PFSK-1 (cell line): ENCODE measurements around the gene NCOA5.

ENCODE experiments used
- FOXP2 ChIP-seq: optimal IDR thresholded peaks from 2 replicates; pipeline ENCODE3; 2011; ENCODE audit warnings: borderline replicate concordance, control low read depth, inconsistent platforms; ENCODE audit not compliant: insufficient read depth; ENCODE audit errors: extremely low read length, extremely low read depth
- POLR2AphosphoS5 ChIP-seq: IDR thresholded peaks from 2 replicates; pipeline ENCODE4 v1.6.1; 2012; ENCODE audit warnings: low read depth, mild to moderate bottlenecking, control low read depth, low read length, moderate library complexity
- SIN3A ChIP-seq: IDR thresholded peaks from 2 replicates; pipeline ENCODE4 v1.6.1; 2012; ENCODE audit warnings: mild to moderate bottlenecking, low read length, moderate library complexity, borderline replicate concordance; ENCODE audit not compliant: insufficient read depth
- TAF1 ChIP-seq: IDR thresholded peaks from 2 replicates; pipeline ENCODE4 v1.6.1; 2012; ENCODE audit warnings: low read length, control low read depth, borderline replicate concordance; ENCODE audit not compliant: insufficient read depth
- TF ChIP-seq, protein P1 (sequence below), 2 experiments: IDR thresholded peaks; 2 replicates each; pipeline versions ENCODE4 v1.6.1 to v1.8.0; 2011 to 2012; ENCODE audit warnings: low read depth in 2 of 2, low read length in 2 of 2, control low read depth in 1 of 2, inconsistent platforms in 1 of 2, mild to moderate bottlenecking in 1 of 2, moderate library complexity in 1 of 2; ENCODE audit not compliant: insufficient read depth in 1 of 2

Gene NCOA5

DNA sequence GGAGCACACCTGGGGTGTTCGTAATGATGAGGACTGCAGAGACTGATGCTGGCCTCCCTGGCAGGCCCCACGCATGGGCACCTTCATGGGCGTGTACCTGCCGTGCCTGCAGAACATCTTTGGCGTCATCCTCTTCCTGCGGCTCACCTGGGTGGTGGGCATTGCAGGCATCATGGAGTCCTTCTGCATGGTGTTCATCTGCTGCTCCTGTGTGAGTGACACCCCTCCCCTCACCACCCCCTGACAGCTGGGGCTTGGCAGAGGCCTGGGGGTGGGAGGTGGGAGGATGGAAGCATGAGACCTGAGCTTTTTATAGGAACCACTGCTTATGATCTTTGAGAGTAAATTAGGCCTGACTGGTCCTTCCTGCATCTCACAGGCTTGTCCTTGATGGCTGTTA lies 54.0 kb downstream of the NCOA5 start:
- TF ChIP-seq SIN3A (no peak), FOXP2 (no peak), POLR2AphosphoS5 (no peak), TAF1 (no peak)
- TF ChIP-seq, protein P1, sequence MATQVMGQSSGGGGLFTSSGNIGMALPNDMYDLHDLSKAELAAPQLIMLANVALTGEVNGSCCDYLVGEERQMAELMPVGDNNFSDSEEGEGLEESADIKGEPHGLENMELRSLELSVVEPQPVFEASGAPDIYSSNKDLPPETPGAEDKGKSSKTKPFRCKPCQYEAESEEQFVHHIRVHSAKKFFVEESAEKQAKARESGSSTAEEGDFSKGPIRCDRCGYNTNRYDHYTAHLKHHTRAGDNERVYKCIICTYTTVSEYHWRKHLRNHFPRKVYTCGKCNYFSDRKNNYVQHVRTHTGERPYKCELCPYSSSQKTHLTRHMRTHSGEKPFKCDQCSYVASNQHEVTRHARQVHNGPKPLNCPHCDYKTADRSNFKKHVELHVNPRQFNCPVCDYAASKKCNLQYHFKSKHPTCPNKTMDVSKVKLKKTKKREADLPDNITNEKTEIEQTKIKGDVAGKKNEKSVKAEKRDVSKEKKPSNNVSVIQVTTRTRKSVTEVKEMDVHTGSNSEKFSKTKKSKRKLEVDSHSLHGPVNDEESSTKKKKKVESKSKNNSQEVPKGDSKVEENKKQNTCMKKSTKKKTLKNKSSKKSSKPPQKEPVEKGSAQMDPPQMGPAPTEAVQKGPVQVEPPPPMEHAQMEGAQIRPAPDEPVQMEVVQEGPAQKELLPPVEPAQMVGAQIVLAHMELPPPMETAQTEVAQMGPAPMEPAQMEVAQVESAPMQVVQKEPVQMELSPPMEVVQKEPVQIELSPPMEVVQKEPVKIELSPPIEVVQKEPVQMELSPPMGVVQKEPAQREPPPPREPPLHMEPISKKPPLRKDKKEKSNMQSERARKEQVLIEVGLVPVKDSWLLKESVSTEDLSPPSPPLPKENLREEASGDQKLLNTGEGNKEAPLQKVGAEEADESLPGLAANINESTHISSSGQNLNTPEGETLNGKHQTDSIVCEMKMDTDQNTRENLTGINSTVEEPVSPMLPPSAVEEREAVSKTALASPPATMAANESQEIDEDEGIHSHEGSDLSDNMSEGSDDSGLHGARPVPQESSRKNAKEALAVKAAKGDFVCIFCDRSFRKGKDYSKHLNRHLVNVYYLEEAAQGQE (IDR thresholded peaks at IDR 0.05; ENCODE audit: insufficient read depth in 1 of 2, low read depth in 2 of 2, low read length in 2 of 2), result no peak

DNA sequence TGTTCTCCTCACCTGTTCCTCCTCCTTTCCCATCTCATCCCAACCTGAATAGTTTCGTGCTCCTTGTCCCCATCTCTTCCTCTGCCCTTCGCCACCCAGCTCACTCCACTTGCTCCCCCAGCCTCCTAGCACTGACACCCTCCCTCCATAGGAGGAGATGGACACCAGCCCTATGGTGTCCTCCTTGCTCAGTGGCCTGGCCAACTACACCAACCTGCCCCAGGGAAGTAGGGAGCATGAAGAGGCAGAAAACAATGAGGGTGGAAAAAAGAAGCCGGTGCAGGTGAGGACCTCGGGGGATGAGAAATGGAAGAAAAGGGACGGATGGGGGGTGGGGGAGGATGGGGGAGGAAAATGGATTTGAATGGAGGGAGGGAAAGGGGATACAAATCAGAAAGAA lies 54.5 kb downstream of the NCOA5 start:
- TF ChIP-seq TAF1 (no peak), SIN3A (no peak), POLR2AphosphoS5 (no peak), FOXP2 (no peak)
- TF ChIP-seq, protein P1 (IDR thresholded peaks at IDR 0.05; ENCODE audit: insufficient read depth in 1 of 2, low read depth in 2 of 2, low read length in 2 of 2), result no peak

DNA sequence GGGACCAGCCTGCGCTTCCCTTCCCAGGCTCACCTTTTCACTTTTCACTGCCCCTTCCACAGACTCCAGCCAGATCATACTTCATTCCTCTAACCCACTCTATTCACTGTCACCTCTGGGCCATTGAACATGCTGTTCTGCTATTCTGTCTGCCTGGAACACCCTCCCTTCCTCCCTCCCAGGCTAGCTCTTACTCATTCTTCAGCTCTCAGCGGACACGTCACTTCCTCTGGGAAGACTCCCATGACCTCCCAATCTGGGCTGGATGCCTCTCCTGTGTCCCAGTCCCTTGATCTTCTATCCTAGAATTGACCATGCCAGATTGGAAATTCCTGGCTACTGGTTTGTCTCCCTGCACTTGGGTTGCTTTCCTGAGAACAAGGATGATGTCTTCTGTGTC lies 55.7 kb downstream of the NCOA5 start:
- no peak for TF ChIP-seq TAF1
- TF ChIP-seq, protein P1 (IDR thresholded peaks at IDR 0.05; ENCODE audit: insufficient read depth in 1 of 2, low read depth in 2 of 2, low read length in 2 of 2), result no peak
- no peak for TF ChIP-seq SIN3A
- no peak for TF ChIP-seq POLR2AphosphoS5
- TF ChIP-seq FOXP2, result no peak

DNA sequence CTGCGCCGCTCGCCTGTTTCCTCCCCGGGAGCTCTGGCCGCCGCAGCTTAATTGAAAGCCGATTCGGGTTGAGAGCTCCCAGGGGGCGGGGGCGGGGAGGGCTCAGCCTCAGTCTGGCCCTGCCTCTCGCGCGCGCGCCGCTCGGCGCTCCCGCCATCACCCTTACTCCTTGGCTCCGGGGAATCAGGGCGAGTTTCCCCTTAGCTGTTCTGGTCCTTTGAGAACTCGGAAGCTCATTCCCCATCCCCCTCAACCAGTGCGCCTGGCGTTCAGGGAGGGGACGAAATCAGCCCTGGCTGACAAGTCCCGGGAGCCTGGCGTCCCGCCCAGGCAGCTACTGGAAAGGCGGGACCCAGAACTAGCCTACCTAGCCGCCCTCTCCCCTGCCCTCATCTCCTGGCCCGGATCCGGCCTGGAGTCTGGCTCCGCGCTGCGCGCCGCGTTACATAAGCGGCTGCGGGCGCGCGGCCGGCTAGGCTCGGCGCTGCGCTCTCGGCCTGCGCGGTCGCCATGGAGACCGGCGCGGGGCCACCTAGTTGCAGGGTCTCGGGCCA lies 58.0 kb downstream of the NCOA5 start:
- TF ChIP-seq POLR2AphosphoS5, result no peak
- no peak for TF ChIP-seq FOXP2
- TF ChIP-seq SIN3A, result no peak
- TF ChIP-seq TAF1, result no peak
- TF ChIP-seq, protein P1 (IDR thresholded peaks at IDR 0.05; ENCODE audit: insufficient read depth in 1 of 2, low read depth in 2 of 2, low read length in 2 of 2), result no peak

DNA sequence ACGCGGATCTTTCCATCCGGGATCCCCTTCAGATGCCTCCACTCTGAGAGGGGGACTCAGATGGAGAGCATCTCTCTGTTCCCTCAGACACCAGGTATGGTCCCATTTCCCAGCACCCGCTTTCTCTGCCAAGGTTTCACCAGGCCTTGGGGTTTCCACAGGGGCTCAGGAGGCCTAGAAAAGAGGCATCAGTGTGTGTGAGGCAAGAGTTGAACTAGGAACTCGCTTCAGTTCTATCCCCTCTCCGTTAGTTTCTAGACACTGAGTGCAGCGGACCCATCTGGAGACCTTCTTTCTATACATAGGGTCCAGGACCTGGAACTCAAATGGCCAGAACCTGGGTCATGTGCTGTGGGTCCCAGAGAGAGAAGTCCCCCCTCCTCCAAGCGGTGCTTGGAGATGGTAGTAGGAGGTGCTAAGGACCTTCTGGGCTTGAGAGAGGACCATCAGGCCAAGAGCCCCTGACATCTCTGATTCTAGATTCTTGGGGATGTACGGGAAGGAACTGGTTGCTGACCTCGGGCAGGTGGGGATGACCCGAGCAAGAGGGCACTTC lies 58.7 kb downstream of the NCOA5 start:
- TF ChIP-seq, protein P1 (IDR thresholded peaks at IDR 0.05; ENCODE audit: insufficient read depth in 1 of 2, low read depth in 2 of 2, low read length in 2 of 2), result no peak
- TF ChIP-seq TAF1 (no peak), SIN3A (no peak)
